Measurements from ENCODE around the gene DOCK9.
"Not testable (repeated sequence)": the region's sequence is repeated elsewhere in the genome, so short reads cannot be mapped to it uniquely, and the experiment has no call there.

Gene DOCK9

GRCh38 chr13:98754468-98754867 lies 223.4 kb downstream of the DOCK9 start:
- in situ Hi-C loops (cut with MboI; ENCODE audit: low sequenced_read_pairs), result not testable (repeated sequence)

GRCh38 chr13:98752467-98753290 lies 225.2 kb downstream of the DOCK9 start, which contains the start of gene SLC15A1:
SLC15A1 (minus strand) TSS chr13:98752672; CDS start chr13:98752598, 74 bp downstream.
- in situ Hi-C loops (cut with MboI; ENCODE audit: low sequenced_read_pairs), result no loop called here

GRCh38 chr13:98751861-98752466 lies 225.9 kb downstream of the DOCK9 start:
- in situ Hi-C loops (cut with MboI; ENCODE audit: low sequenced_read_pairs), result no loop called here

- in situ Hi-C loops (cut with MboI; ENCODE audit: low sequenced_read_pairs), result no loop called here
Observed at GRCh38 chr13:98751367-98751782, 226.5 kb downstream of the DOCK9 start.

GRCh38 chr13:98749501-98749900 lies 228.4 kb downstream of the DOCK9 start:
- in situ Hi-C loops (cut with MboI; ENCODE audit: low sequenced_read_pairs), result no loop called here

- in situ Hi-C loops (cut with MboI; ENCODE audit: low sequenced_read_pairs), result no loop called here
Observed at GRCh38 chr13:98746968-98747367, 230.9 kb downstream of the DOCK9 start.

All from hTERT RPE-1 (cell line).